HG03045 (cell line): Measurements from ENCODE around the gene RBMS2.
A peak's percentile ranks its signal among the peaks of the same experiment; 100 is the strongest.
"Not testable (repeated sequence)": the region's sequence is repeated elsewhere in the genome, so short reads cannot be mapped to it uniquely, and the experiment has no call there.

Experiments
- ATAC-seq: cut with Tn5 transposase; IDR thresholded peaks from one replicate; pipeline ENCODE4 v1.9.1; 2021; ENCODE audit warnings: mild to moderate bottlenecking, moderate library complexity; ENCODE audit not compliant: unreplicated experiment

RBMS2 gene

GRCh38 chr12:56521590-56522371 lies at the start of gene RBMS2:
TSS of gene RBMS2 (plus strand) at chr12:56521820. CDS start at chr12:56522024, 204 bp downstream.
- no peak for ATAC-seq

- ATAC-seq = no peak
These were observed 47.2 kb upstream of the RBMS2 start for GRCh38 chr12:56474389-56474788.

- no peak for ATAC-seq
These were observed 45.5 kb upstream of the RBMS2 start for GRCh38 chr12:56476143-56476542.

DNA sequence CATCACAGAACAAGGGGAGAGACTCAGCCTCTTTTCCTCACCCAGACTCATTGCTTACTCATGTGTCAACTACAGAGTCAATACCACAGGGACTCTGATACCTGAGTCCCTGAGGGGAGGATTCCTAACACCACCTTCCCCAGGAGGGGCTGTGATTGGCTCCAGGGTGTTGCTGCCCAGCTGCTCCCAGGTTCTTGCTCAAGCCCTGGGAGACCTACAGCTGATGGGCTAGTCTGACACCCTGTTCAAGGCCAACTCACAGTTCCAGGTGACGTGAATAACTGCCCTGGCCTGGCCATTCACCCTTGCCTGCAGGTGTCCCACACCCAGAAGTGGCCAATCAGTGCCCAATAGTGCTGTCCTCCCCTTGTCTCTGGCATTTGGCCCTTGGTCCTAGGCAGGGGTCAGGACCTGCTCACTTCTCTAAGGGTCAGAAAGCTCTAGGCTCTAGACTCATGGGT lies 44.6 kb upstream of the RBMS2 start:
- no peak for ATAC-seq

- no peak for ATAC-seq
These were observed 43.9 kb upstream of the RBMS2 start for GRCh38 chr12:56477521-56478225.

DNA sequence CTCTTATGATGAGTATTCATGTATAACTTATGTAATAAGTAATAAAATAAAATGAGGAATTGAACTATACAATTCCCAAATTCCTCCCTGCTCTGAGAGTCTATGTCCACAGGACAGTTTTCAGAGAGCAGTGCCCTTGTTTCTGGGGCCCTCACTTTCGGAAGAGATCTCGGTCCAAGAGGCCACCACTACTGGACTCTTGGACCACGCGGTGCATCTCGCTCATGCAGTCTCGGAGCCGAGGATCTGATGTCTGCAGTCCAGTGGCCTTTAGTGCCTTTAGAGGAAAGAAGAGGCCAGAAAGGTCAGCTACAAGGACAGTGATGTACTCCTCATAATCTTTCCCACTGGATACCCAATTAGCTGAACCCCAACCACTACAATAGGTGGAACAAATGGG lies 42.0 kb upstream of the RBMS2 start:
- ATAC-seq = no peak

- no peak for ATAC-seq
These were observed 37.1 kb upstream of the RBMS2 start for GRCh38 chr12:56484566-56484965.

- ATAC-seq = no peak
These were observed 34.9 kb upstream of the RBMS2 start for GRCh38 chr12:56486694-56487093.

GRCh38 chr12:56487448-56488040 lies 34.1 kb upstream of the RBMS2 start:
- peak; percentile 33 for ATAC-seq

DNA sequence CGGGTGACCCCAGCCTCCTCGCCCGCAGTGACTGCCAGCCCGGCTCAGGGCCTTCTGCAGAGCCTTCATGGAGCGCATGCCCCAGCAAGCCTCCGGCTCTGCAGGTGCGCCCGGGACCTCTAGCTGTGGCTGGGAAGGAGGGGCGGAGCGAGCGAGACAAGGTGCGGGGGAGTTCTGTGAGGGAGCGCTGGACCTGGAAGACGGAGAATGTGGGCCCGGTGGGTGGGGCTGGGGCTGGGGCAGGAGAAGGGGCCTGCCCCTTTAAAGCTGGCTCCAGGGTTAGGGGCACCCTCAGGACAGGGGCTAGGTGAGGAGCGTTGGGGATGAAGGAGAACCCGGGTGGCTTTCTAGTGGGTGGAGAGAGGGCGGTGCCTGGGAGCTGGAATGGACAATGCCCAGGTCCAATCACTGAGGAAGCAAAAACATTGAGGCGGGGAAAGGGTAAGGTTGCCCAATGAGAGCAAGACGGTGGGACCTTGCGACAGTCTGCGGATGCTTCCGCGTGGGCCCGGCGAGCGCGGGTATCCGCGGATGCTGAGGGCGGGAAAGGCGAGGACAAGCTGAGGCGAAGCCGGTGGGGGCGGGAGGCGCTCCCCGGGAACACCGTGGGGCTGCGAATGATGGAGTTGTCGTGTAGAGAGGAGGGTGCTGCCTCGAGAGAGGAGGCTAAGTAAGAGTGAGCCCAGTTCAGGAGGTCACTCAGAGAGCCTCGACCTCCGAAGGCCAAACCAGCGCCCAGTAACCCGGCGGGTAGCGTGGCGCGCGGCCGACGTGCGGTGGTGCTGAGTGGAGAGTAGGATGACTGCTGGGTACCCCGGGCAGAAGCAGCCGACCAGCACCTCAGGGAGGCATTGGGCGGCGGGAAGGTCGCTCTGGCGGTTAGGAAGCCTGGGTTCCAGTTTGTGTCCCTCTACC lies 33.3 kb upstream of the RBMS2 start, which contains the start of gene GLS2:
Gene GLS2, minus strand, starts transcription at position 121 of the 915 bp plus-strand sequence. Its CDS starts 43 bp downstream, at position 78.
- ATAC-seq = peak; percentile 93

DNA sequence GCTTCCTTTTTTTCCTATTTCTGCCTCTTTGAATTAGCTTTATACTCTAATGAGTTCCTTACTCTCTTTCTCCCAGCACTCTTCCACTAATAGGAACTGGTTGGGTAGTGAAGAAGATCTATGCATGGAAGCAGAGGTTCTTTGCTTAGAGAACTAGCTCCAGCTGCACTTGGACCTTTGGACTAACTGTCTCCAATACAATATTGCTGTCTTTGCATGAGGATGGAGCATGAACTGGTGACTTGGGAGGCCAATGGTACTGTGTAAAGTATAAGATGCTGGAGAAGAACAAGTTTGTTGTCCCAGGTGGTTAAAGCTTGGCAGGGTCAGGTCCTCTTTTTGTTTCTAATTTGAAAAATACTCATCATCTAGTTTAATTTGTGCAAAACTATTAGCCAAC lies 31.3 kb upstream of the RBMS2 start:
- no peak for ATAC-seq

GRCh38 chr12:56493409-56494105 lies 28.1 kb upstream of the RBMS2 start:
- ATAC-seq = not testable (repeated sequence)

DNA sequence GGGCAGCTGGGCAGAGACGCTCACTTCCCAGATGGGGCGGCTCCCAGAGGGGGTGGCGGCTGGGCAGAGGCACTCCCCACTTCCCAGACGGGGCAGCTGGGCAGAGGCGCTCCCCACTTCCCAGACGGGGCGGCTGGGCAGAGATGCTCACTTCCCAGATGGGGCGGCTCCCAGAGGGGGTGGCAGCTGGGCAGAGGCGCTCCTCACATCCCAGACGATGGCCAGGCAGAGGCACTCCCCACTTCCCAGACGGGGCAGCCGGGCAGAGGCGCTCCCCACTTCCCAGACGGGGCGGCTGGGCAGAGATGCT lies 27.6 kb upstream of the RBMS2 start:
- ATAC-seq = not testable (repeated sequence)

GRCh38 chr12:56494481-56494880 lies 27.1 kb upstream of the RBMS2 start:
- not testable (repeated sequence) for ATAC-seq

GRCh38 chr12:56496704-56497103 lies 24.9 kb upstream of the RBMS2 start:
- ATAC-seq = not testable (repeated sequence)

GRCh38 chr12:56498126-56498902 lies 23.3 kb upstream of the RBMS2 start:
- not testable (repeated sequence) for ATAC-seq

DNA sequence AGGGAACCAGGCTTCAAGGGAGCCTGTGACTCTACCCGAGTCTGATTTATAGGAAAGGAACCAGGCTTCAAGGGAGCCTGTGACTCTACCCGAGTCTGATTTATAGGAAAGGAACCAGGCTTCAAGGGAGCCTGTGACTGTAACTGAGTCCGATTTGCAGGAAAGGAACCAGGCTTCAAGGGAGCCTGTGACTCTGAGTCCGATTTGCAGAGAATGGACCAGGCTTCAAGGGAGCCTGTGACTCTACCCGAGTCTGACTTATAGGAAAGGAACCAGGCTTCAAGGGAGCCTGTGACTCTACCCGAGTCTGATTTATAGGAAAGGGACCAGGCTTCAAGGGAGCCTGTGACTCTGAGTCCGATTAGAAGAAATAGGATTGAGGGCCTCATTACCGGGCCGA lies 22.2 kb upstream of the RBMS2 start:
- ATAC-seq = not testable (repeated sequence)

DNA sequence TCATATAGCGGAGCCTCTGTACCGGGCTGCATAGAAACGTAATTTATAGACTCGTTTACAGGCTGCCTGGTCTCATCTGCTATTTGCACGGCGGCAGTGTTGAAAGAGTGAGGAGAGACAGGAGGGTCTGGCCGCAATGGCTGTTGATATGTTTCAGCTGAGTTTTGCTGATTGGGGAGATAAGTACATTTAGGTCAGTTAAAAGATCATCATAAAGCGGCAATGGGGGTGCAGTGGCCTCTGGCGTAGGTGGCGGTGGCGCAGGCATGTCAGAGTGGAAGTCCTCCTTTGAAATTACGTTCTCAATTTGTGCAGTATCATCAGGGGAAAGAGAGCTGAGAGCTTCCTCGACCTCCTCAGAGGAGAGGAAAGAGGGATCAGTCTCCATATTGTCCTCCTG lies 21.7 kb upstream of the RBMS2 start:
- ATAC-seq = not testable (repeated sequence)

GRCh38 chr12:56510786-56511185 lies 10.8 kb upstream of the RBMS2 start:
- ATAC-seq = no peak
